Measurements from ENCODE around the gene GPR37L1. TPM values are rescaled to one million over a fixed set of nuclear protein-coding genes. Genes with fewer than 3 reads are reported as not detected.

Gene GPR37L1
- total and polyA plus RNA-seq, 12 donors: 0.03 to 0.20 (median 0.05) TPM; not detected in 7

- DNase-seq: no peak
- H3K4me3 ChIP-seq: no peak overlapping the region
- TF ChIP-seq CTCF (IDR thresholded peaks at IDR 0.05): no peak
- H3K9me3 ChIP-seq: no peaks in the 10 kb centered on the region
- no peak overlapping the region for H3K27ac ChIP-seq
- no peaks in the 10 kb centered on the region for H3K27me3 ChIP-seq
- peaks cover 0 to 35% (median 0%) of the 10 kb centered on the region in 9 donors for H3K36me3 ChIP-seq
- peak in 1 of 8 donors; percentile 29 for ATAC-seq
- intact Hi-C loops (cut with DNase I): no loop called here
- peaks cover 0 to 26% (median 6%) of the 10 kb centered on the region in 9 donors for H3K4me1 ChIP-seq
- 30 to 33% methylated on average over 8 of the region's 8 CpGs for WGBS, 2 donors
These were observed 32.8 kb downstream of the GPR37L1 start for GRCh38 chr1:202155478-202156021.

DNA sequence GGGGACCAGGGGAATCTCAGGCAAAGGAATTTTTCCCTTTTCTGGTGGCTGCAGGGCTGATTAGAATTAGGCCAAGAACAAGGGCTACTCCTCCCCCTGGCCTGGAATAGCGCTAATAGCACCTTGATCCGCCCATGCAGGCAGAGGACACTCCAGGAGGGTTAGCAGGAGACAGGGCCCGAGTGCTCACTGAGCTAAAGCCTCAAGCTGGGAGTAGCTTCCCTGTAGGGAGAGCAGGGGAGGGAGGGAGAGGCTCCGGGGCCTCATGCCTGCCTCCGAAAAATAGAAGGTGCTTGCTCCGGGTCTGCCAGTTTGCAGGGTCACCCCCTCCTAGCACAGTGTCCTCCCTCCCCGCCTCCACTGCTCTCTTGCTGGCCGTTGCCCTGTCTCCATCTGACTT lies 33.9 kb downstream of the GPR37L1 start:
- WGBS, 2 donors: 90 to 91% methylated on average over 8 of the region's 8 CpGs
- H3K4me1 ChIP-seq: peaks cover 0 to 36% (median 6%) of the 10 kb centered on the region in 9 donors
- ATAC-seq: no peak

DNA sequence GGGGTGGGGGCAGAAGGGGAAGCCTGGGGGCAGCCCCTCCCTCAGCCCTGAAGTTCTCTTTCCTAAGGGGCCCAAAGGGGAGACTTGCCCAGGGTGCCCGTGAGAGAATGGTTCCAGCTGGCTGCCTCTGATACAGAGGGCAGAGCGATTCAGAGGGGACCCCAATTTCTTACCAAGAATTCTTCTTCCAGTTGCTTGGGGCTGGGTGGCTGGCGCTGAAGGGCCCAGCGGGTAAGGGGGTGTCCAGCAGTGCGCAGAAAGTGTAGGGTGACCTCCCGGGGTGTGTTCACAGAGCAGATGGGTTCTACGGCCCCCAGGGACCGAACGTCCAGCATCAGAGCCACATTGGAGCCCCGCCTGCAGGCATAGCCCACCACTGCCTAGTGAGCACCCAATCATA lies 35.2 kb downstream of the GPR37L1 start:
- 93 to 97% methylated on average over 10 of the region's 10 CpGs for WGBS, 2 donors
- intact Hi-C loops (cut with DNase I): no loop called here
- TF ChIP-seq CTCF (IDR thresholded peaks at IDR 0.05): no peak
- ATAC-seq (no peak), DNase-seq (no peak)
- H3K27me3 ChIP-seq: no peaks in the 10 kb centered on the region
- no peak overlapping the region for H3K4me3 ChIP-seq
- H3K27ac ChIP-seq: no peak overlapping the region
- H3K36me3 ChIP-seq: peaks cover 0 to 12% (median 0%) of the 10 kb centered on the region in 9 donors
- H3K9me3 ChIP-seq: no peaks in the 10 kb centered on the region
- H3K4me1 ChIP-seq: peaks cover 0 to 50% (median 6%) of the 10 kb centered on the region in 9 donors

More for the DNA sequence above, 33.9 kb downstream of the GPR37L1 start:
- no peak overlapping the region for H3K27ac ChIP-seq
- no peak for TF ChIP-seq CTCF (IDR thresholded peaks at IDR 0.05)
- no peaks in the 10 kb centered on the region for H3K27me3 ChIP-seq
- DNase-seq: no peak
- no peak overlapping the region for H3K4me3 ChIP-seq
- intact Hi-C loops (cut with DNase I): no loop called here
- H3K9me3 ChIP-seq: no peaks in the 10 kb centered on the region
- H3K36me3 ChIP-seq: peaks cover 0 to 24% (median 0%) of the 10 kb centered on the region in 9 donors

DNA sequence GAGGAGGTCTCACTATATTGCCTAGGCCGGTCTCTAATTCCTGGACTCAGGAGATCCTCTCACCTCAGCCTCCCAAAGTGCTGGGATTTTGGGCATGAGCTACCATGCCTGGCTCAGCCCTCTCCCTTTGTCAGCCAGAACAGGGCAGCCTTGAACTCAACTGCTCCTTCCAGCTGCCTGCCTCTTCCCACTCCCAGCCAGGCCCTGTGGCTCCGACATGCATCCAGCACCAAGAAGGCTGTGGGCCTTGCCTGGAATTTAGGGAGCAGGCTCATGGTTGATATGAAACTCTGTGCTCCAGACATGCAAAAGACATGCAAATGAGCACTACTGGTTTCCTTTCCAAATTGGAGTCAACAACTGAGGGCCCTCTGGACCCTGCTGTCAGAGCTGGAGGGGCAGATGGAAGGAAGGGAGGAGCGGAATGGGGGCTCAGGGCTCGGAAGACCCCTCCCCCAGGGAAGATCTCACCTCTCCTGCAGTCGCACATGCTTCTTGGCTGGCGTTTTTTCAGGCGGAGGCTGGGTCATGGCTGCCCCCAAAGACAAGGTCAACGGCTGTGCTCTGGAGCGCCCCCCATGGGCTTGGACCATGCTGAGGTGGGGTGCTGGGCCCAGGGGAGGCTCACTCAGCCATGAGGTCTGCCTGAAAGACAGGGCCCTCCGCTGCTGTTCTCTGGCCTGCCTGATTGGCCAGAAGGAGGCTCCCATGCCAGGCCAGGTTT lies 36.3 kb downstream of the GPR37L1 start:
- DNase-seq (no peak), ATAC-seq (no peak)
- peaks cover 0 to 53% (median 6%) of the 10 kb centered on the region in 9 donors for H3K4me1 ChIP-seq
- intact Hi-C loops (cut with DNase I): no loop called here
- no peaks in the 10 kb centered on the region for H3K27me3 ChIP-seq
- no peaks in the 10 kb centered on the region for H3K9me3 ChIP-seq
- WGBS, 2 donors: 95% methylated on average over 10 of the region's 10 CpGs
- H3K27ac ChIP-seq: peak overlapping the region in 1 of 10 donors; percentile 93
- H3K4me3 ChIP-seq: peak overlapping the region in 1 of 10 donors; percentile 61
- H3K36me3 ChIP-seq: peaks cover 0 to 5% (median 0%) of the 10 kb centered on the region in 9 donors
- TF ChIP-seq CTCF (IDR thresholded peaks at IDR 0.05): no peak
